Erythroblast (primary cell): ENCODE data around the gene NDUFA13.

Experiments used
- GATA1 ChIP-seq: IDR thresholded peaks from 2 replicates; pipeline ENCODE4 v1.6.1; 2011; ENCODE audit warnings: low read depth, mild to moderate bottlenecking, control low read depth, low read length, moderate library complexity
- POLR2A ChIP-seq: IDR thresholded peaks from 2 replicates; pipeline ENCODE4 v1.6.1; 2011; ENCODE audit warnings: mild to moderate bottlenecking, low read length

DNA sequence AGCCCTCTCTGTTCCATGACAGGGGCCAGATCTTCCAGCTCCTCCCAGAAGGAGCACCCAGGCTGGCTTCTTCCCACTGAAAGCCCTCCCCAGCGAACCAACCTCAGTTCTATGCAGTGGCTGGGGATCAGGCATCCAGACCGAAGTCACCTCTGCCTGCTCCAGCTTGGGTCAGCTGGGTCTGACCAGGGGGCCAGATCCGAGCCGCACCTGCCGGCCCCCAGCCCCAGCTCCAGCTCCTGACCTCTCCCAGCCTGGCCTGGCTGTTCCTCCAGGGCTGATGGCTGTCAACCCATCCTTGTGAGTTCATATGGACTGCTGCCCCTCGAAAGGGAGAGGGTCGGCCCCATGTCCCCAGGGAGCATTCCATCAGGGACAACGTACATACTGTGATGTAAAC is 8.7 kb upstream of the NDUFA13 start:
- TF ChIP-seq POLR2A: no peak
- no peak for TF ChIP-seq GATA1
